Measurements from ENCODE around the gene METTL18.

- TF ChIP-seq YY1 (IDR thresholded peaks at IDR 0.05; ENCODE audit: low read depth) (no peak), TAF1 (IDR thresholded peaks at IDR 0.05; ENCODE audit: borderline replicate concordance, low read depth, low read length) (no peak), MXI1 (IDR thresholded peaks at IDR 0.05; ENCODE audit: low read depth, low read length) (no peak), POLR2AphosphoS5 (IDR thresholded peaks at IDR 0.05; ENCODE audit: low read depth, low read length) (no peak), USF2 (IDR thresholded peaks at IDR 0.05; ENCODE audit: borderline replicate concordance, low read depth, low read length) (no peak), GABPA (IDR thresholded peaks at IDR 0.05; ENCODE audit: low read depth) (no peak), MAX (IDR thresholded peaks at IDR 0.05; ENCODE audit: low read depth) (no peak), EP300 (IDR thresholded peaks at IDR 0.05; ENCODE audit: borderline replicate concordance in 1 of 2, low read depth in 1 of 2, low read length in 1 of 2) (no peak), RAD21 (IDR thresholded peaks at IDR 0.05; ENCODE audit: low read length) (peak; percentile 66), NRF1 (IDR thresholded peaks at IDR 0.05; ENCODE audit: low read depth, low read length) (no peak)
- TF ChIP-seq, protein P1, sequence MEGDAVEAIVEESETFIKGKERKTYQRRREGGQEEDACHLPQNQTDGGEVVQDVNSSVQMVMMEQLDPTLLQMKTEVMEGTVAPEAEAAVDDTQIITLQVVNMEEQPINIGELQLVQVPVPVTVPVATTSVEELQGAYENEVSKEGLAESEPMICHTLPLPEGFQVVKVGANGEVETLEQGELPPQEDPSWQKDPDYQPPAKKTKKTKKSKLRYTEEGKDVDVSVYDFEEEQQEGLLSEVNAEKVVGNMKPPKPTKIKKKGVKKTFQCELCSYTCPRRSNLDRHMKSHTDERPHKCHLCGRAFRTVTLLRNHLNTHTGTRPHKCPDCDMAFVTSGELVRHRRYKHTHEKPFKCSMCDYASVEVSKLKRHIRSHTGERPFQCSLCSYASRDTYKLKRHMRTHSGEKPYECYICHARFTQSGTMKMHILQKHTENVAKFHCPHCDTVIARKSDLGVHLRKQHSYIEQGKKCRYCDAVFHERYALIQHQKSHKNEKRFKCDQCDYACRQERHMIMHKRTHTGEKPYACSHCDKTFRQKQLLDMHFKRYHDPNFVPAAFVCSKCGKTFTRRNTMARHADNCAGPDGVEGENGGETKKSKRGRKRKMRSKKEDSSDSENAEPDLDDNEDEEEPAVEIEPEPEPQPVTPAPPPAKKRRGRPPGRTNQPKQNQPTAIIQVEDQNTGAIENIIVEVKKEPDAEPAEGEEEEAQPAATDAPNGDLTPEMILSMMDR (IDR thresholded peaks at IDR 0.05), result peak; percentile 75
- TF ChIP-seq, protein P2, sequence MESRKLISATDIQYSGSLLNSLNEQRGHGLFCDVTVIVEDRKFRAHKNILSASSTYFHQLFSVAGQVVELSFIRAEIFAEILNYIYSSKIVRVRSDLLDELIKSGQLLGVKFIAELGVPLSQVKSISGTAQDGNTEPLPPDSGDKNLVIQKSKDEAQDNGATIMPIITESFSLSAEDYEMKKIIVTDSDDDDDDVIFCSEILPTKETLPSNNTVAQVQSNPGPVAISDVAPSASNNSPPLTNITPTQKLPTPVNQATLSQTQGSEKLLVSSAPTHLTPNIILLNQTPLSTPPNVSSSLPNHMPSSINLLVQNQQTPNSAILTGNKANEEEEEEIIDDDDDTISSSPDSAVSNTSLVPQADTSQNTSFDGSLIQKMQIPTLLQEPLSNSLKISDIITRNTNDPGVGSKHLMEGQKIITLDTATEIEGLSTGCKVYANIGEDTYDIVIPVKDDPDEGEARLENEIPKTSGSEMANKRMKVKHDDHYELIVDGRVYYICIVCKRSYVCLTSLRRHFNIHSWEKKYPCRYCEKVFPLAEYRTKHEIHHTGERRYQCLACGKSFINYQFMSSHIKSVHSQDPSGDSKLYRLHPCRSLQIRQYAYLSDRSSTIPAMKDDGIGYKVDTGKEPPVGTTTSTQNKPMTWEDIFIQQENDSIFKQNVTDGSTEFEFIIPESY (IDR thresholded peaks at IDR 0.05; ENCODE audit: borderline replicate concordance, low read depth), result no peak
Observed at GRCh38 chr1:169809370-169810095, 14.8 kb upstream of the METTL18 start.

Data from SK-N-SH (cell line).